GM12892 (cell line): ENCODE results near the gene UBE2B.

Experiments
- POLR2A ChIP-seq: IDR thresholded peaks from 2 replicates; pipeline ENCODE4 v1.6.1; 2011; ENCODE audit warnings: low read depth, low read length, control low read depth
- POLR2AphosphoS5 ChIP-seq: IDR thresholded peaks from 2 replicates; pipeline ENCODE4 v1.6.1; 2011; ENCODE audit warnings: low read depth, low read length, control low read depth

DNA sequence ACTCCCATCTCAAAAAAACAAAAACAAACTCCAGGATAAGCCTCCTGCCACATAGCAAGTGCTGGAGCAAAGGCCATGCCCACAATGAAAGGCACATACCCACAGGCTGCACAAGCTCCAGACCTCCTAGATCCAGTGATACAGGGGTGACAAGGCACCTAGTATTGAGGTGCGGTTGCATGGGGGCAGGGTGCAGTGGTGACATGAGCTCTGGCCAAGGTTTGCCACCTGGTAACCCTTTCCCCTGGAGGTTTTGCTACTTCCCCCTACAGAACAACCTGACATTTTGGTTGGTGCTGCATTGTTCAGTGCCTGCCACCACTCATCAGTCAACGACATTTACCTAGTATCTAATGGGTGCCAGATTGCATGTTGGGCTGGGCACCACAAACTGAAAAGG lies 25.8 kb downstream of the UBE2B start:
- TF ChIP-seq POLR2A (0 out of 2 replicates have a peak, but pooled peaks have one; percentile 23), POLR2AphosphoS5 (no peak)
